CD4-positive, alpha-beta memory T cell (primary cell): ENCODE results near the gene SNX24. TPM values are rescaled to one million over a fixed set of nuclear protein-coding genes. Genes with fewer than 3 reads are reported as not detected.

Source experiments
- CTCF ChIA-PET: fragments of 350-600 bp; sonication (Branson Sonifier 250); formaldehyde crosslinking; loops from one replicate; lab custom pipeline; 2021; ENCODE audit warnings: inconsistent platforms; ENCODE audit not compliant: partially characterized antibody; lab: Charles Lee
- POLR2A ChIA-PET: fragments of 350-600 bp; sonication (Branson Sonifier 250); formaldehyde crosslinking; loops from one replicate; lab custom pipeline; 2021; ENCODE audit not compliant: partially characterized antibody; lab: Charles Lee
- DNase-seq, 5 donors: peaks; one replicate each; pipeline versions ENCODE4 v3.0.0 to v3.0.0-alpha.2; 2020 to 2022; ENCODE audit warnings: mixed read lengths in 1 of 5
- H3K27ac ChIP-seq: one replicate; pipeline ENCODE4 v1.7.0; 2013; ENCODE audit warnings: low read depth, low read length
- H3K27me3 ChIP-seq: 2 replicates; pipeline ENCODE4 v1.7.0; 2013; ENCODE audit warnings: mild to moderate bottlenecking, low read length, moderate library complexity; ENCODE audit not compliant: insufficient read depth
- H3K36me3 ChIP-seq: 2 replicates; pipeline ENCODE4 v1.7.0; 2013; ENCODE audit warnings: mild to moderate bottlenecking, low read length, moderate library complexity; ENCODE audit not compliant: insufficient read depth
- H3K4me1 ChIP-seq: 2 replicates; pipeline ENCODE4 v1.7.0; 2013; ENCODE audit warnings: mild to moderate bottlenecking, low read length, moderate library complexity; ENCODE audit not compliant: insufficient read depth
- H3K4me3 ChIP-seq, 2 donors: one replicate each; pipeline ENCODE4 v1.7.0; 2013; ENCODE audit warnings: low read length in 2 of 2, mild to moderate bottlenecking in 1 of 2
- H3K9me3 ChIP-seq, 2 donors: one replicate each; pipeline ENCODE4 v1.7.0; 2013; ENCODE audit warnings: low read length in 2 of 2, control low read depth in 1 of 2; ENCODE audit not compliant: control insufficient read depth in 1 of 2
- H3K27ac Mint-ChIP-seq, 7 donors: one replicate each; pipeline ENCODE4 v1.8.0; 2020 to 2021; ENCODE audit warnings: mixed read lengths in 7 of 7, mild to moderate bottlenecking in 6 of 7, inconsistent platforms in 3 of 7, moderate library complexity in 3 of 7
- H3K27me3 Mint-ChIP-seq, 2 donors: one replicate each; pipeline ENCODE4 v1.8.0; 2020 to 2021; ENCODE audit warnings: mixed read lengths in 2 of 2
- H3K36me3 Mint-ChIP-seq, 2 donors: one replicate each; pipeline ENCODE4 v1.8.0; 2020 to 2021; ENCODE audit warnings: mixed read lengths in 2 of 2, inconsistent platforms in 1 of 2, mild to moderate bottlenecking in 1 of 2
- H3K4me1 Mint-ChIP-seq, 4 donors: one replicate each; pipeline ENCODE4 v1.8.0; 2020 to 2021; ENCODE audit warnings: mixed read lengths in 4 of 4, mild to moderate bottlenecking in 1 of 4
- H3K4me3 Mint-ChIP-seq, 8 donors: one replicate each; pipeline ENCODE4 v1.8.0; 2020 to 2021; ENCODE audit warnings: mixed read lengths in 8 of 8, mild to moderate bottlenecking in 7 of 8, moderate library complexity in 6 of 8, inconsistent platforms in 3 of 8
- H3K9me3 Mint-ChIP-seq, 8 donors: one replicate each; pipeline ENCODE4 v1.8.0; 2020 to 2021; ENCODE audit warnings: mixed read lengths in 8 of 8, mild to moderate bottlenecking in 5 of 8, inconsistent platforms in 3 of 8, moderate library complexity in 1 of 8
- intact Hi-C: fragments of 100-400 bp; cut with micrococcal nuclease; formaldehyde crosslinking; loops from one replicate; pipeline ENCODE4 v1.15.1; 2023
- polyA plus RNA-seq, 2 donors: library from polyadenylated mRNA; unstranded; fragments of 300-500 nt; fragmentation: Illumina TruSeq; gene quantifications; one replicate each; pipeline ENCODE4 v1.2.3, GENCODE V29; 2021
- total RNA-seq, 2 experiments: library from RNA; stranded (reverse); gene quantifications; one replicate each; pipeline ENCODE4 v1.2.3, GENCODE V29; 2021

Gene SNX24
- total and polyA plus RNA-seq, 4 experiments from 2014 or later: 2.7 to 7.2 (median 4.4) TPM

GRCh38 chr5:122880749-122881148 lies 35.3 kb downstream of the SNX24 start:
- CTCF ChIA-PET: interaction anchor here (1.1 kb wide), 1 partner anchor 62 kb away, joined by 3 read pairs; no protein-coding TSS in a partner anchor

GRCh38 chr5:122882831-122883230 lies 37.4 kb downstream of the SNX24 start:
- peak overlapping the region in 3 of 7 donors; percentile 13 to 44 (median 36) for H3K27ac Mint-ChIP-seq

More at GRCh38 chr5:122880749-122881148, 35.3 kb downstream of the SNX24 start:
- Histone ChIP-seq H3K9me3 (no peaks in the 10 kb centered on the region), H3K36me3 (no peaks in the 10 kb centered on the region), H3K4me1 (no peaks in the 10 kb centered on the region), H3K27ac (no peak overlapping the region), H3K4me3 (no peak overlapping the region), H3K27me3 (no peaks in the 10 kb centered on the region)
- Mint-ChIP-seq H3K27me3 (no peaks in the 10 kb centered on the region), H3K9me3 (no peaks in the 10 kb centered on the region), H3K36me3 (peaks cover 2 to 12% of the 10 kb centered on the region in 2 donors), H3K4me1 (peaks cover 0 to 7% (median 4%) of the 10 kb centered on the region in 4 donors), H3K27ac (no peak overlapping the region), H3K4me3 (no peak overlapping the region)
- no peak for DNase-seq
- POLR2A ChIA-PET: no interaction called here
- intact Hi-C loops: no loop called here

GRCh38 chr5:122885045-122885517 lies 39.7 kb downstream of the SNX24 start:
- H3K4me1 Mint-ChIP-seq: peaks cover 0 to 4% (median 1%) of the 10 kb centered on the region in 4 donors
- H3K36me3 ChIP-seq: no peaks in the 10 kb centered on the region
- no peak for DNase-seq
- no peak overlapping the region for H3K4me3 Mint-ChIP-seq
- no peaks in the 10 kb centered on the region for H3K27me3 ChIP-seq
- peaks cover 0 to 2% (median 0%) of the 10 kb centered on the region in 8 donors for H3K9me3 Mint-ChIP-seq
- H3K9me3 ChIP-seq: no peaks in the 10 kb centered on the region
- CTCF ChIA-PET: interaction anchor here (0.8 kb wide), 1 partner anchor 725 kb away, joined by 3 read pairs; no protein-coding TSS in a partner anchor
- H3K27ac ChIP-seq: no peak overlapping the region
- POLR2A ChIA-PET: no interaction called here
- no peak overlapping the region for H3K27ac Mint-ChIP-seq
- peaks cover 0 to 4% of the 10 kb centered on the region in 2 donors for H3K36me3 Mint-ChIP-seq
- intact Hi-C loops: no loop called here
- no peaks in the 10 kb centered on the region for H3K4me1 ChIP-seq
- H3K4me3 ChIP-seq: no peak overlapping the region
- H3K27me3 Mint-ChIP-seq: no peaks in the 10 kb centered on the region

More at GRCh38 chr5:122882831-122883230, 37.4 kb downstream of the SNX24 start:
- CTCF ChIA-PET: no interaction called here
- POLR2A ChIA-PET: no interaction called here
- H3K4me3 ChIP-seq: no peak overlapping the region
- H3K36me3 Mint-ChIP-seq: peaks cover 0 to 4% of the 10 kb centered on the region in 2 donors
- H3K27me3 Mint-ChIP-seq: no peaks in the 10 kb centered on the region
- H3K4me1 Mint-ChIP-seq: peaks cover 0 to 4% (median 1%) of the 10 kb centered on the region in 4 donors
- DNase-seq: no peak
- H3K36me3 ChIP-seq: no peaks in the 10 kb centered on the region
- H3K27ac ChIP-seq: no peak overlapping the region
- no peaks in the 10 kb centered on the region for H3K4me1 ChIP-seq
- intact Hi-C loops: no loop called here
- H3K9me3 Mint-ChIP-seq: peaks cover 0 to 2% (median 0%) of the 10 kb centered on the region in 8 donors
- H3K9me3 ChIP-seq: no peaks in the 10 kb centered on the region
- H3K27me3 ChIP-seq: no peaks in the 10 kb centered on the region
- no peak overlapping the region for H3K4me3 Mint-ChIP-seq

GRCh38 chr5:122885891-122886290 lies 40.5 kb downstream of the SNX24 start:
- H3K4me3 Mint-ChIP-seq: no peak overlapping the region
- H3K27me3 Mint-ChIP-seq: no peaks in the 10 kb centered on the region
- Histone ChIP-seq H3K4me1 (no peaks in the 10 kb centered on the region), H3K27me3 (no peaks in the 10 kb centered on the region), H3K4me3 (no peak overlapping the region), H3K36me3 (no peaks in the 10 kb centered on the region), H3K27ac (no peak overlapping the region), H3K9me3 (no peaks in the 10 kb centered on the region)
- POLR2A ChIA-PET: no interaction called here
- DNase-seq: no peak
- H3K4me1 Mint-ChIP-seq: peaks cover 0 to 4% (median 1%) of the 10 kb centered on the region in 4 donors
- CTCF ChIA-PET: no interaction called here
- intact Hi-C loops: no loop called here
- peaks cover 0 to 2% (median 0%) of the 10 kb centered on the region in 8 donors for H3K9me3 Mint-ChIP-seq
- H3K27ac Mint-ChIP-seq: no peak overlapping the region
- H3K36me3 Mint-ChIP-seq: peaks cover 0 to 4% of the 10 kb centered on the region in 2 donors

GRCh38 chr5:122895141-122895540 lies 49.7 kb downstream of the SNX24 start:
- no peaks in the 10 kb centered on the region for H3K27me3 ChIP-seq
- no peak overlapping the region for H3K4me3 Mint-ChIP-seq
- ChIA-PET CTCF (interaction anchor here (1.5 kb wide), 1 partner anchor 33 kb away, joined by 4 read pairs; no protein-coding TSS in a partner anchor), POLR2A (no interaction called here)
- no peaks in the 10 kb centered on the region for H3K36me3 Mint-ChIP-seq
- H3K27ac ChIP-seq: no peak overlapping the region
- no peak overlapping the region for H3K4me3 ChIP-seq
- no peaks in the 10 kb centered on the region for H3K36me3 ChIP-seq
- no peaks in the 10 kb centered on the region for H3K4me1 ChIP-seq
- DNase-seq: no peak
- intact Hi-C loops: loop anchor here (5.0 kb wide), 1 partner anchor 472 kb away; no protein-coding TSS in a partner anchor
- no peaks in the 10 kb centered on the region for H3K9me3 Mint-ChIP-seq
- no peaks in the 10 kb centered on the region for H3K4me1 Mint-ChIP-seq
- no peaks in the 10 kb centered on the region for H3K9me3 ChIP-seq
- no peaks in the 10 kb centered on the region for H3K27me3 Mint-ChIP-seq
- no peak overlapping the region for H3K27ac Mint-ChIP-seq

- H3K9me3 ChIP-seq: no peaks in the 10 kb centered on the region
- intact Hi-C loops: loop anchor here (1.0 to 5.0 kb wide), 2 partner anchors 471 to 715 kb away; no protein-coding TSS in a partner anchor
- no peaks in the 10 kb centered on the region for H3K27me3 Mint-ChIP-seq
- ChIA-PET POLR2A (interaction anchor here (0.6 kb wide), 1 partner anchor 121 kb away, joined by 3 read pairs; the partner anchor contains the start of gene SNX2), CTCF (interaction anchor here (1.0 to 2.4 kb wide), 3 partner anchors 478 to 714 kb away, joined by 3 to 6 read pairs (median 3); no protein-coding TSS in a partner anchor)
- H3K4me1 Mint-ChIP-seq: peaks cover 2 to 8% (median 3%) of the 10 kb centered on the region in 4 donors
- no peaks in the 10 kb centered on the region for H3K27me3 ChIP-seq
- no peak overlapping the region for H3K4me3 ChIP-seq
- no peak overlapping the region for H3K4me3 Mint-ChIP-seq
- no peak for DNase-seq
- no peaks in the 10 kb centered on the region for H3K36me3 Mint-ChIP-seq
- no peak overlapping the region for H3K27ac Mint-ChIP-seq
- H3K4me1 ChIP-seq: peaks cover 3% of the 10 kb centered on the region
- H3K9me3 Mint-ChIP-seq: no peaks in the 10 kb centered on the region
- H3K36me3 ChIP-seq: no peaks in the 10 kb centered on the region
- no peak overlapping the region for H3K27ac ChIP-seq
Measured at GRCh38 chr5:122896598-122897282, 51.3 kb downstream of the SNX24 start.

- no peak for DNase-seq
- H3K9me3 Mint-ChIP-seq: no peaks in the 10 kb centered on the region
- no peak overlapping the region for H3K27ac ChIP-seq
- no peaks in the 10 kb centered on the region for H3K27me3 ChIP-seq
- intact Hi-C loops: loop anchor here (1.0 to 5.0 kb wide), 2 partner anchors 470 to 714 kb away; no protein-coding TSS in a partner anchor
- no peaks in the 10 kb centered on the region for H3K36me3 ChIP-seq
- no peaks in the 10 kb centered on the region for H3K27me3 Mint-ChIP-seq
- H3K9me3 ChIP-seq: no peaks in the 10 kb centered on the region
- H3K4me3 ChIP-seq: no peak overlapping the region
- no peak overlapping the region for H3K4me3 Mint-ChIP-seq
- no peak overlapping the region for H3K27ac Mint-ChIP-seq
- no peaks in the 10 kb centered on the region for H3K36me3 Mint-ChIP-seq
- CTCF ChIA-PET: interaction anchor here (1.0 to 2.4 kb wide), 3 partner anchors 478 to 713 kb away, joined by 3 to 6 read pairs (median 3); no protein-coding TSS in a partner anchor
- H3K4me1 Mint-ChIP-seq: peaks cover 7 to 13% (median 8%) of the 10 kb centered on the region in 4 donors
- peaks cover 8% of the 10 kb centered on the region for H3K4me1 ChIP-seq
- POLR2A ChIA-PET: no interaction called here
Measured at GRCh38 chr5:122897283-122897602, 51.8 kb downstream of the SNX24 start.
